22Rv1 (cell line): ENCODE data around the gene ASB3.

Experiments
- H3K27ac ChIP-seq: fragments of 450-650 bp; 2 replicates; pipeline ENCODE4 v1.5.1; 2017
- ZFX ChIP-seq: fragments of 450-650 bp; IDR thresholded peaks from 2 replicates; pipeline ENCODE4 v1.6.1; 2017; ENCODE audit warnings: antibody characterized with exemption, borderline replicate concordance
- TF ChIP-seq, protein P1 (sequence below): fragments of 450-650 bp; IDR thresholded peaks from 2 replicates; pipeline ENCODE4 v1.5.1; 2017; ENCODE audit warnings: mild to moderate bottlenecking

The ASB3 gene

DNA sequence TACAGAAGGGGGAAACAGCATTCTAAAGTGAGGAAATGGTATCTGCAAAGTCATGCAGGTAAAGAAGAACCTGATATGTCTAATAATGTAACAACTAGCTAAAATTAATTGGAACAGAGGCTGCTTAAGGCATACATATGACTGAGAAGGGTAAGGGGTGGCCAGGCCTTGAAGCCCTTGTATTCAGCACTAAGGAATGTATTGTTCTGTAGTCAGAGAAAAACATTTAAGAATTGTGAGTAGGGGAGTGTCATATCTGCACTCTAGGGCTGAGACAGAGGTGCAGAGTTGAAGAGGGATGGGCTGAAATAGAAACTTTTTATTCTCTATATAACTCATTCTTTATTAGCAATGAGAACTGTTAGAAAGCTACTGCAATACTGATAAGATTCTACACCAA, 164.6 kb downstream of the ASB3 start:
- H3K27ac ChIP-seq: no peak overlapping the region
- TF ChIP-seq ZFX: no peak
- TF ChIP-seq, protein P1, sequence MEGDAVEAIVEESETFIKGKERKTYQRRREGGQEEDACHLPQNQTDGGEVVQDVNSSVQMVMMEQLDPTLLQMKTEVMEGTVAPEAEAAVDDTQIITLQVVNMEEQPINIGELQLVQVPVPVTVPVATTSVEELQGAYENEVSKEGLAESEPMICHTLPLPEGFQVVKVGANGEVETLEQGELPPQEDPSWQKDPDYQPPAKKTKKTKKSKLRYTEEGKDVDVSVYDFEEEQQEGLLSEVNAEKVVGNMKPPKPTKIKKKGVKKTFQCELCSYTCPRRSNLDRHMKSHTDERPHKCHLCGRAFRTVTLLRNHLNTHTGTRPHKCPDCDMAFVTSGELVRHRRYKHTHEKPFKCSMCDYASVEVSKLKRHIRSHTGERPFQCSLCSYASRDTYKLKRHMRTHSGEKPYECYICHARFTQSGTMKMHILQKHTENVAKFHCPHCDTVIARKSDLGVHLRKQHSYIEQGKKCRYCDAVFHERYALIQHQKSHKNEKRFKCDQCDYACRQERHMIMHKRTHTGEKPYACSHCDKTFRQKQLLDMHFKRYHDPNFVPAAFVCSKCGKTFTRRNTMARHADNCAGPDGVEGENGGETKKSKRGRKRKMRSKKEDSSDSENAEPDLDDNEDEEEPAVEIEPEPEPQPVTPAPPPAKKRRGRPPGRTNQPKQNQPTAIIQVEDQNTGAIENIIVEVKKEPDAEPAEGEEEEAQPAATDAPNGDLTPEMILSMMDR: no peak

DNA sequence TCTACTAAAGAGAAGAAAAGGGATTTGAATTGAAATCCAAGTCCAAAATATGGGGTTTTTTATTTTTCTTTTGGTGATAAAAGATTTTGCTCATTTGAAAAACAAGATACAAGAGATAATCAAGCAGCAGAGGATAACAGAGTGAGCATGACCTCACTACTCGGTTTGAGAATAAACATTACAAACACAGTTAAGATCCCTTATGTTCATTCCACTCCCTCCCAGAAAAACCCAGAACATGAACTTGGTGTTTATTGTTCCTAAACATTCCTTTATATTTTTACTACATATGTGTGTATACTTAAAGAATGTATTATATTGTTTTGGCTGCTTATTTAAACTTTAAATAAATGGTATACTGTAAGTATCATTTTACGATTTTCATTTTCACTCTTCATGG, 165.8 kb downstream of the ASB3 start:
- TF ChIP-seq, protein P1: no peak
- TF ChIP-seq ZFX: no peak
- H3K27ac ChIP-seq: no peak overlapping the region
